GM18951 (cell line): ENCODE measurements around the gene TIAM1.

Experiments
- POLR2A ChIP-seq: IDR thresholded peaks from 4 replicates; pipeline ENCODE4 v1.6.1; 2011; ENCODE audit warnings: mild to moderate bottlenecking; ENCODE audit not compliant: insufficient read length, insufficient read depth; ENCODE audit errors: extremely low read depth
- in situ Hi-C: fragments of 300-500 bp; cut with MboI; formaldehyde crosslinking; loops from one replicate; pipeline ENCODE4 v1.12.0; 2022; ENCODE audit warnings: low sequenced_read_pairs, mixed read lengths, inconsistent platforms; ENCODE audit not compliant: unreplicated experiment

TIAM1 gene

GRCh38 chr21:31332525-31332924 lies 11.5 kb downstream of the TIAM1 start:
- in situ Hi-C loops: no loop called here
- TF ChIP-seq POLR2A: no peak

- TF ChIP-seq POLR2A: no peak
- in situ Hi-C loops: no loop called here
These were observed 12.8 kb downstream of the TIAM1 start for GRCh38 chr21:31331231-31331630.

GRCh38 chr21:31330144-31330483 lies 13.9 kb downstream of the TIAM1 start:
- in situ Hi-C loops: no loop called here
- no peak for TF ChIP-seq POLR2A

- in situ Hi-C loops: no loop called here
- no peak for TF ChIP-seq POLR2A
These were observed 14.5 kb downstream of the TIAM1 start for GRCh38 chr21:31329456-31330143.

GRCh38 chr21:31326522-31327242 lies 17.4 kb downstream of the TIAM1 start:
- in situ Hi-C loops: no loop called here
- TF ChIP-seq POLR2A: no peak

GRCh38 chr21:31318971-31319370 lies 25.1 kb downstream of the TIAM1 start:
- in situ Hi-C loops: no loop called here
- no peak for TF ChIP-seq POLR2A

GRCh38 chr21:31317688-31318087 lies 26.4 kb downstream of the TIAM1 start:
- in situ Hi-C loops: no loop called here
- TF ChIP-seq POLR2A: no peak

GRCh38 chr21:31316488-31317169 lies 27.4 kb downstream of the TIAM1 start:
- TF ChIP-seq POLR2A: no peak

GRCh38 chr21:31316072-31316471 lies 28.0 kb downstream of the TIAM1 start:
- in situ Hi-C loops: no loop called here
- TF ChIP-seq POLR2A: no peak

More at GRCh38 chr21:31316488-31317169, 27.4 kb downstream of the TIAM1 start:
- in situ Hi-C loops: no loop called here

GRCh38 chr21:31310750-31311149 lies 33.3 kb downstream of the TIAM1 start:
- no peak for TF ChIP-seq POLR2A
- in situ Hi-C loops: no loop called here

GRCh38 chr21:31308584-31308983 lies 35.5 kb downstream of the TIAM1 start:
- TF ChIP-seq POLR2A: no peak
- in situ Hi-C loops: no loop called here

- in situ Hi-C loops: no loop called here
- TF ChIP-seq POLR2A: no peak
These were observed 38.2 kb downstream of the TIAM1 start for GRCh38 chr21:31305888-31306287.

- TF ChIP-seq POLR2A: no peak
- in situ Hi-C loops: no loop called here
These were observed 44.5 kb downstream of the TIAM1 start for GRCh38 chr21:31299291-31300147.

- in situ Hi-C loops: no loop called here
- TF ChIP-seq POLR2A: no peak
These were observed 45.3 kb downstream of the TIAM1 start for GRCh38 chr21:31298618-31299269.
